GDM1 (cell line): Measurements from ENCODE around the gene PLP1.

Experiments
- DNase-seq: peaks from one replicate; lab custom pipeline; 2025; lab: John Stamatoyannopoulos, UW

The PLP1 gene

GRCh38 chrX:103830848-103831247, 54.2 kb downstream of the PLP1 start:
- DNase-seq = no peak

- peak; percentile 55 for DNase-seq
Measured at GRCh38 chrX:103831342-103831802, 54.7 kb downstream of the PLP1 start.

- DNase-seq = peak; percentile 19
Measured at GRCh38 chrX:103831803-103832544, 55.3 kb downstream of the PLP1 start, which contains the start of gene RAB9B. TSS of gene RAB9B (minus strand) at chrX:103832257. CDS start at chrX:103825784, 6,473 bp downstream.

- DNase-seq = no peak
Measured at GRCh38 chrX:103839404-103839803, 62.8 kb downstream of the PLP1 start.
